BE2C (cell line): ENCODE measurements around the gene FBN1. TPM values are rescaled to one million over a fixed set of nuclear protein-coding genes. Genes with fewer than 3 reads are reported as not detected.
A peak's percentile ranks its signal among the peaks of the same experiment; 100 is the strongest.

ENCODE experiments used
- DNase-seq: peaks from one replicate; pipeline ENCODE4 v3.0.0-alpha.2; 2020
- H3K27me3 ChIP-seq: fragments of 250-450 bp; sonication (Bioruptor Pico); 2 replicates; pipeline ENCODE4 v1.5.1; 2020; ENCODE audit warnings: mild to moderate bottlenecking
- H3K36me3 ChIP-seq: fragments of 250-450 bp; sonication (Bioruptor Pico); 2 replicates; pipeline ENCODE4 v1.5.1; 2020; ENCODE audit warnings: mild to moderate bottlenecking
- H3K4me1 ChIP-seq: fragments of 250-450 bp; sonication (Bioruptor Pico); 2 replicates; pipeline ENCODE4 v1.5.1; 2020
- H3K4me3 ChIP-seq: 2 replicates; pipeline ENCODE4 v1.5.1; 2011; ENCODE audit warnings: low read depth, low read length
- H3K9me3 ChIP-seq: fragments of 250-450 bp; sonication (Bioruptor Pico); 2 replicates; pipeline ENCODE4 v1.5.1; 2020
- CTCF ChIP-seq: IDR thresholded peaks from 2 replicates; pipeline ENCODE4 v1.5.1; 2012; ENCODE audit warnings: mild to moderate bottlenecking, low read depth, low read length
- polyA plus RNA-seq: library from polyadenylated mRNA; unstranded; fragments of >200 nt; gene quantifications from one replicate; pipeline ENCODE4 v1.2.1, GENCODE V29; 2012; ENCODE audit warnings: low read depth, missing spikeins; ENCODE audit not compliant: insufficient read length, insufficient read depth

FBN1 gene
- polyA plus RNA-seq, result 52.1 TPM

- peaks cover 17% of the 10 kb centered on the region for H3K27me3 ChIP-seq
- no peaks in the 10 kb centered on the region for H3K36me3 ChIP-seq
- H3K9me3 ChIP-seq, result no peaks in the 10 kb centered on the region
- peaks cover 4% of the 10 kb centered on the region; the same call in 1 of the 2 replicates for H3K4me1 ChIP-seq
- DNase-seq, result peak; percentile 58
- TF ChIP-seq CTCF, result no peak
- peak within 1 kb of the TSS; percentile 68 for H3K4me3 ChIP-seq
Measured at GRCh38 chr15:48645558-48646330, at the start of gene FBN1. TSS of gene FBN1 (minus strand) at chr15:48645709. CDS start at chr15:48644769, 940 bp downstream.

DNA sequence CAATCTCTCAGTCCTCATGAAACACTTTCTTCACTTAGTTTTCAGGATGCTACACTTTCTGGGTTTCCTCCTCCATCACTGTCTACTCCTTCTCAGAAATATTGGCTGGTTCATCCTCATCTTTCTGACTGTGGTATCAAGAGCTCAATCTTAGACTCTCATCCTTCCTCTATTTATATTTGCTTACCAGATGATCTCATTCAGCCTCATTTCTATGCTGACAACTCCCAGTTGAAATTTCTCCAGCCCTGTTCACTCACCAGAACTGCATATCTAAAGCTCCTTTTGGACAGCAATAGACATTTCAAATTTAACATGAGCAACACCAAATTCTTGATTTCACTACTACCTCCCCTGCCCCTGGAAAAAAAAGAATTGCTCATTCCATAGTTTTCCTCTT, 48.0 kb upstream of the FBN1 start:
- no peaks in the 10 kb centered on the region for H3K27me3 ChIP-seq
- no peaks in the 10 kb centered on the region for H3K36me3 ChIP-seq
- peaks cover 7% of the 10 kb centered on the region for H3K4me1 ChIP-seq
- TF ChIP-seq CTCF, result no peak
- no peak for DNase-seq
- H3K4me3 ChIP-seq, result no peak overlapping the region
- no peaks in the 10 kb centered on the region for H3K9me3 ChIP-seq

GRCh38 chr15:48688493-48688892, 43.0 kb upstream of the FBN1 start:
- DNase-seq, result no peak
- Histone ChIP-seq H3K36me3 (no peaks in the 10 kb centered on the region), H3K4me3 (no peak overlapping the region), H3K4me1 (no peaks in the 10 kb centered on the region), H3K9me3 (no peaks in the 10 kb centered on the region), H3K27me3 (no peaks in the 10 kb centered on the region)
- TF ChIP-seq CTCF, result no peak

GRCh38 chr15:48683991-48684765, 38.7 kb upstream of the FBN1 start:
- no peak for TF ChIP-seq CTCF
- H3K4me1 ChIP-seq, result peaks cover 6% of the 10 kb centered on the region
- no peak overlapping the region for H3K4me3 ChIP-seq
- H3K36me3 ChIP-seq, result no peaks in the 10 kb centered on the region
- H3K9me3 ChIP-seq, result no peaks in the 10 kb centered on the region
- DNase-seq, result no peak
- H3K27me3 ChIP-seq, result no peaks in the 10 kb centered on the region

DNA sequence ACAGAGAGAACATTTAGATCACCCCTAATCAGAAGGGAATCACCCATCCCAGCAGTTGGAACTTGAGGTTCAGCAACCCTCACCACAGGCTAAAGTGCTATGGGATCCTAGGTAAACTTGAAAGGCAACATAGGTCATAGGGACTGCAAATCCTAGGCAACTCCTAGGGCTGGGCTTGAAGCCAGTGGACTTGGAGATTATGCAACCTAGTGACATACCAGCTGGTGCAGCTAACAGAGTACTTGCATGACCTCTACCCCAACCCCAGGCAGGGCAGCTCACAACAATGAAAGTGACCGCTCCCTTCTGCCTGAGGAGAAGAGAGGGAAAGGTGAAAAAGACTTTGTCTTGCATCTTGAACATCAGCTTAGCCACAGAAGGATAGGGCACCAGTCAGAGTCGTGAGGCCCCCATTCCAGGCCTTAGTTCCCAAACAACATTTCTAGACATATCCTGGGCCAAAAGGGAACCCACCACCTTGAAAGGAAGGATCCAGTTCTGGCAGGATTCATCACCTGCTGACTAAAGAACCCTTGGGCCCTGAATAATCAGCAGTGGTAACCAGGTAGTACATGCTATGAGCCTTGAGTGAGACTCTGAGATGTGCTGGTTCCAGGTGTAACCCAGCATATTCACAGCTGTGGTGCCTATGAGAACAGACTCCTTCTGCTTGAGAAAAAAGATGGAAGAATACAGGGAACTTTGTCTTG, 37.6 kb upstream of the FBN1 start:
- no peaks in the 10 kb centered on the region for H3K9me3 ChIP-seq
- no peaks in the 10 kb centered on the region for H3K27me3 ChIP-seq
- peaks cover 6% of the 10 kb centered on the region for H3K4me1 ChIP-seq
- H3K4me3 ChIP-seq, result no peak overlapping the region
- TF ChIP-seq CTCF, result no peak
- no peak for DNase-seq
- H3K36me3 ChIP-seq, result no peaks in the 10 kb centered on the region
